ENCODE data around the gene HOMER2.

The HOMER2 gene

DNA sequence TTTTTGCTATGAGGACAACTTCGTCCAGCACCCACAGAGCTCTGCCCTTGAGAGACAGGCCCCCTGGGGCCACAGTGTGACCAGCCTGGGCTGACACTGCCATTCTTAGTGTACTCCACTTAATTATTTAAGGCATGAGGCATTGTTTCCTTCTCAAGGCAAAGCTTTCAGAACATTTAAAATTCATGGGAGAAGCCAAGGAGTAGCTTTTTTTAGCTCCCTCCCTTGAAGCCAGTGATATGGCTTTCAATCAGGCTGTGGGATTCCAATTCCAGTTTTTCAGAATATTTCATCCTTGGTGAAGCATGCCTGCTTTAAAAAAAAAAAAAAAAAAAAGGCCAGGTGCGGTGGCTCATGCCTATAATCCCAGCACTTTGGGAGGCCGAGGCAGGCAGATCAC is 21.3 kb downstream of the HOMER2 start:
- DNase-seq (ENCODE audit: low spot score): no peak

DNA sequence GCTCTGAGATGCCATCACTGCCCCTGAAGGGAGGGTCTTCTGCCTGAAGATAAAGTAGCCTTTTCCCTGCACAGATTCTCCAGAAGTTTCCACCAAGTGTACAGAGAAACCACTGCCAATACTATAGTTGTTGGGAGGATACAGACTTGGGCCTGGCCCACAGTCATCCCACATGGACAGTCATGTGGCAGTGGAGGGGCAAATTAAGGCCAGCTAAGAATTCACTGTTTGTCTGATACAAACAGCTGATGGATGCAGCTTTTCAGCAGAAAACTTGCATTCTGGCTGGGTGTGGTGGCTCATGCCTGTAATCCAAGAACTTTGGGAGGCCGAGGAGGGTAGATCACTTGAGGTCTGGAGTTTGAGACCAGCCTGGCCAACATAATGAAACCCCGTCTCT is 22.1 kb downstream of the HOMER2 start:
- no peak for DNase-seq (ENCODE audit: low spot score)

DNA sequence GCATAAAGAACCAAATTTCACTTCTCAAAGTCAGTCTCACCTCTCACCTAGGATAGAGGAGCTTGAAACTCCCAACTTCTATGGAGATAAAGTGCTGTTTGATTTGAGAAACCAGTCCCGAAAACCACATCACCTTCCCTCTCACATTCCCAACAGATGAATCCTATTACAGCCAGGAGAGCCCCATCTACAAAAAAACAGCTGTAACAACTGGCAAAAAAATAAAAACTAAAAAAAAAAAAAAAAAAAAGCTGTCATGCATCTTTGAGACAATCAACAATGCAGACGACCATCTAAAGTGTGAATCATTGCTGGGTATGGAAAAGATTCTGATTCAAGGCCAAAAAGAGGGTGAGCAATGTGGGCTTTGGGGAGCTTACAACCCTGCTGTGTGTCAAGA is 23.8 kb downstream of the HOMER2 start:
- DNase-seq (ENCODE audit: low spot score): no peak

DNA sequence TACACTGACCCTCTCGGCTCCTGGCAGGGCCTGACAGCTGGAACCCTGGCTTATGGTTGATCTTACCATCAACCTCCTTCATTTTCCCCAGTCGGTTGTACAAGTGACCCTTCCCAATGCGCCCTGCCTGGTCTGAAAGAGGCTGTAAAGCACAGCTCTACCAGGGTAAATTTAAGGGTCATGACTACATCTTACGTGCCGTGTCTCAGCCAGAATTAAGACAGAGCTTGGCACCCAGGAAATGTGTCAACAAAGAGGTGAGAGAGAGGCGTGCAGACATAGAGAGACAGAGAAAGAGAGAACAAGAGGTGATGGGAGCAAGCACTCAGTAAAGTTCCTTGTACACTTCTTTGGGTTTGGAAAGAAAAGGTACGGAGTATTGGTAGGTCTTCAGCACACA is 28.8 kb downstream of the HOMER2 start:
- no peak for DNase-seq (ENCODE audit: low spot score)

GRCh38 chr15:82922737-82923136 is 29.8 kb downstream of the HOMER2 start:
- DNase-seq (ENCODE audit: low spot score): no peak

DNA sequence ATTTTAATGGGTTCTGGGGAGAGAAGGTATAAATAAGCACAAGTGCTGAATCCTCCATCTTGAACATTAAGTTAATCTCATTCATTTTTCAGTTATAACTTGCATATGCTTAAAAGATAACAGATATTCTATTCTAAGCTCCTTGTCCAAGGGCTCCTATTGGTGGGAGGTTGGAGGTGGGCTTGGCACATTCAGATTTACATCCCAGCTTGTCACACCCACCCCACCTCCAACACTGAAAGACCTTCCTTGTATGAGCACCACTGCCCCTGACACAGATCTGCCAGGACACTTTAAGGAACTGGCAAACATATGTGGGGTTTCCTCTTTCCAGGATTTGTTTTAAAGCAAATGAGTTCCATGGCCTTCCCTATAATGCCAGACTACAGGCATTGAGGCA is 30.6 kb downstream of the HOMER2 start:
- no peak for DNase-seq (ENCODE audit: low spot score)

DNA sequence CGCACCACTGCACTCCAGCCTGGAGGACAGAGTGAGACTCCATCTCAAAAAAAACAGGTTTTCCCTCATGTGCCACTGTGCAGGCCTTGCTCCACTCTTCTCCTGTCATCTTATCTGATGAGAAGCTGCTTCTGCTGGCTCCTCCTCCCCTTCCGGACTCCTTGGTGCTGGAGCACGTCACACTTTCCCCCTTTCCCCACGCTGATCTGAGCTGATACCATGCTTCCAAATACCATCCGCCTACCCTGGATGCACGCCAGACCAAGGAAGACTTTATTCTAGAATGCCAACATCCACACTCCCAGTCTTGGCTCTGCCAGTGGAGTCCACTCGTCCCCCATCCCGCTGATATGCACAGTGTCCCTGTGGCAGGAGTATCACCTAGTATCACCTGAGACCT is 31.3 kb downstream of the HOMER2 start:
- peak; percentile 74 for DNase-seq (ENCODE audit: low spot score)

DNA sequence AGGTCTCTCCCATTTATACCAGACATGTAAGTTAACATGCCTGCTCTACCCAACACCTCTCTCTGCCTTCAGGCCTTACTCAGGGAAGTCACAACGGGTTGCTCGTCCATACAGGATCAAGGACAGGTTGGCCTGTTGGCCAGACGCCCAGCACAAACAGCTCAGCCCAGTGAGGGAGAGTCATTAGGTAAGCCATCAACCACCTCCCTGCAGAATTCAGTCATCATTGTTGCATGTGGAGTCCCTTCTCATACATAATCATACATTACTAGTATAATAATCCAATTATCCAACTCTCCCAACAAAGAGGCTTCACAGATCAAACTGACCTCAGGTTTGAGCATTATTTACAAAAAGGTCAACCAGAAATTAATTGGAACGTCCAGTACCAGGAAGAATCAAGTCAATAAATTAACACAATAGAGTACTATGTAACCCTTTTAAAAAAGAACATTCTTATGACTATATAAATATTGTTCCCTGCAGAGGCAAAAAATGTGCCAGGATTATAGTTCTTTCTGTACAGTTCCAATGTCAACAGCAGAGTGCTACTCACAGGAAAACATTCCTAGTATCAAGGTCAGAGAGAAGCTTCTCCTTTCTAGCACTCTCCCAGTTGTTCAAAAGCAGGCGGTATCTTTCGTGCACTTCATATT is 33.2 kb downstream of the HOMER2 start:
- DNase-seq (ENCODE audit: low spot score): no peak

DNA sequence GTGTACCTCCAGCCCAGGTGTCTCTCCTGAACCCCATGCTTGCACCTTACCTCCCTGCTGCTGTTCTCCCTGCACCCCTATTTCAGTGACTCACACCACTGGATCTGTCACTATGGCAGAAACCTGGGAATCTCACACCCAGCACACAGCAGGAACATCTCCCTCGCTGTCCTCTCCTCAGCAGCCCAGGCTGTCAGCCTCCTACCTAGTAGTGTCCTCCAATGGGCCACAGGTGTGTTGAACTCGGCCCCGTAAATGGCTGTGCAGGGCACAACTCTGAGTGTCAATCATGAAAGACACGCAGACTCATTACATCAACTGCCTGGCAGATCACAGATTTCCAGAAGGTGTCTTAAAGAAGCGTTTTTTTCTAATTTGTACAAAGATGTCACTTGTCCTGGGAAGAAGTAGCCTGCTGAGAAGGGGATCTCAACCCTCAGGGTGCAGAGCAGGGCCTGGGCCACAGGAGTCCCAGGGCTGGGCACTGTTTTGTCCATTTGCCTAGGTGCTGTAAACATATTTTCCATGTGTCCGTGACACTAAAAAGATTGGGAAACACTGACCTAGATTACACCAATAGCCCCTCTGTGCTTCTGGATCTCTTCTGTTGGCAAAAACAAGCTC is 33.8 kb downstream of the HOMER2 start:
- DNase-seq (ENCODE audit: low spot score): no peak

DNA sequence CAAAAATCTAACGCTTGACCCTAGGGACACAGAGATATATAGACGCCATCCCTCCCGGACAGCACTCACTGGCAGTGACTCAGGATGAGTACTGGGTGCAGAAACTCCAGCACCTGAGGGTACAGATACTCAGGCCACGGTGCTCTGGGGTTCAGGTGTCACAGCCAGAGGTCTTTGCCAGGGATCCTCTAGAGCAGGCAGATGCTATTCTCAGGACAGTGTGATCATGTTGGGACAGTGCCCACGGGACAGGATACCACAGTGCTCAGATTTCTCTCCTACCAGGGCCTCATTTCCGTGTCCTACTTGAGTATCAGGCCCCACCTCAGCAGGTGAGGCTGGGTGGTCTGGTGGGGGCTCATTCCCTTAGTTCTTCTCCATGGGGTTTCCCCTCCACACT is 34.4 kb downstream of the HOMER2 start:
- DNase-seq (ENCODE audit: low spot score): no peak

- no peak for DNase-seq (ENCODE audit: low spot score)
Observed at GRCh38 chr15:82917249-82917648, 35.3 kb downstream of the HOMER2 start.

DNA sequence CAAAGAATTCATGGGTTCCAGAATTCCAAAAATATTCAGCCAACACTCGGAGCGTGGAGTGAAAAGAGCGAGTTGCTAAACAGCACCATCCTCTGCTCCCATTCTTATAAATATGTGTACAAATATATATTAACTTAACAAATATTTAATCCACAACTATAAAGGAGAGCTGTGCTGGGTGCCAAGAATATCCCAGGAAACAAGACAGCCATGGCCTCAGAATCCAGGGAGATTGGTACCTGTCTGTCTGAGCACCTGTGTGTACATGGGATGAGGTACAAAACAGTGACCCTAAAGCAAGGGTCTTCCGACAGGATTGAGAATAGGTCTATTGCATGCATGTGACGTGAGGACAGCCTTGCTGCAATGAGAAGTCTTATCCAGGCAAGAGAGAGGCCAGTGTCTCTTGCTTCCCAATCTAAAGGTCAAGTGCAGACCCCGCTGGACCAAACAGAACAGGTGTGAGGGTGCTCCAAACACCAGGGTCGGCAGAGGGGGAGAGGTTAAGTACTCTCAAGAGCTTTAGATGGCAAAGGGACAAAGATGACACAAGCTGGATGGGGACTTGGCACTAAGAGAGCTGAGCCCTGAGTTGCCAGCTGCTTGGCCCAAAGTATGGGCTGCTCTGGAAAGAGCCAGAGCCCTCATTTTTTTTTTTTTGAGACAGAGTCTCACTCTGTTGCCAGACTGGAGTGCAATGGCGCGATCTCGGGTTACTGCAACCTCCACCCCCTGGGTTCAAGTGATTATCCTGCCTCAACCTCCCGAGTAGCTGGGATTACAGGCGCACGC is 36.2 kb downstream of the HOMER2 start:
- DNase-seq (ENCODE audit: low spot score): no peak

- DNase-seq (ENCODE audit: low spot score): no peak
Observed at GRCh38 chr15:82914396-82914795, 38.1 kb downstream of the HOMER2 start.

GRCh38 chr15:82911458-82911857 is 41.1 kb downstream of the HOMER2 start:
- DNase-seq (ENCODE audit: low spot score): no peak

DNA sequence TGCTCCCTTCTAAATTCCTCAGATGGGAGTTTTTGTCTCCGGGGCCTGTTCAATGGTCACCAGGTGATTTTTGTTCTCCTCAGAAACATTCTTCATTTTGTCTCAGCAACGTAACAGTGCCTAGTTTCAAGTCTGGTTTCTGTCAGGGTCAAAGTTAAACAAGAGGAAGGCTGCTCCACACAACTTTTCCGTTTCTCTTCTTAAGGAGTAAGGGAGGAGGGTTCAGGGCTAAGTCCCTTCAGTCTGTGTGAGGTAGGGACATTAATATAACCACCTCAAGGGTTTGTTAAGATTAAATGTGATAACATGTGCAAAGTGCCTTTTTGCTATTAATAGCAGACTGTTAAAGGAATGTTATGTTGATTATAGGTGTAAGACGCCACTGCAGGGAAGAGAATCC is 41.8 kb downstream of the HOMER2 start:
- DNase-seq (ENCODE audit: low spot score): no peak

GRCh38 chr15:82909080-82909815 is 43.3 kb downstream of the HOMER2 start:
- DNase-seq (ENCODE audit: low spot score): no peak

- no peak for DNase-seq (ENCODE audit: low spot score)
Observed at GRCh38 chr15:82907350-82907749, 45.2 kb downstream of the HOMER2 start.

DNA sequence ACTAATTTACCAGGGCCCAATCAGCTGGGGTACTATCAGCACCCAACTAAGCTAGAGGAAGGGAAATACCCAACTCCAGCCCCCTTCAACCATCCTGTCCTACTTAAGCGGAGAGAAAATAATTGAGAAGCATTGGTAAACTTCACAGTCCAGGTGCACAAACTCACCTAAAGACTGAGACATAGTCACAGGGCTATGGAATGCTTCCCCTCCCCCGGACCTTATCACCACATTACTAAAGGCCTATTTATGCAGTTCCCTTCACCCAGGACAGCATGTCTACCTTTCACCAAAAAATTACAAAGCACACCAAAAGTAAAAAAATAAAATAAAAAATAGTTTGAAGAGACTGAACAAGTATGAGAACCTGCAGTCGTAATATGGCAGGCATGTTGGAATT is 47.9 kb downstream of the HOMER2 start:
- no peak for DNase-seq (ENCODE audit: low spot score)

DNA sequence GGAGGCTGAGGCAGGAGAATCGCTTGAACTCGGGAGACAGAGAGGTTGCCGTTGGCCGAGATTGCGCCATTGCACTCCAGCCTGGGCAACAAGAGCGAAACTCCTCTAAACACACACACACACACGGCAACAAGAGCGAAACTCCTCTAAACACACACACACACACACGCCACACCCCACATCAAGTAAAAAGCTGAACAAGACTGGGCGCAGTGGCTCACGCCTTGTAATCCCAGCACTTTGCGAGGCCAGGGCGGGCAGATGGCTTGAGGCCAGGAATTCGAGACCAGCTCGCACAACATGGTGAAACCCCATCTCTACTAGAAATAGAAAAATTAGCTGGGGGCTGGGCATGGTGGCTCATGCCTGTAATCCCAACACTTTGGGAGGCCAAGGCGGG is 49.0 kb downstream of the HOMER2 start:
- DNase-seq (ENCODE audit: low spot score): no peak

- DNase-seq (ENCODE audit: low spot score): no peak
Observed at GRCh38 chr15:82901114-82901805, 51.3 kb downstream of the HOMER2 start.

DNA sequence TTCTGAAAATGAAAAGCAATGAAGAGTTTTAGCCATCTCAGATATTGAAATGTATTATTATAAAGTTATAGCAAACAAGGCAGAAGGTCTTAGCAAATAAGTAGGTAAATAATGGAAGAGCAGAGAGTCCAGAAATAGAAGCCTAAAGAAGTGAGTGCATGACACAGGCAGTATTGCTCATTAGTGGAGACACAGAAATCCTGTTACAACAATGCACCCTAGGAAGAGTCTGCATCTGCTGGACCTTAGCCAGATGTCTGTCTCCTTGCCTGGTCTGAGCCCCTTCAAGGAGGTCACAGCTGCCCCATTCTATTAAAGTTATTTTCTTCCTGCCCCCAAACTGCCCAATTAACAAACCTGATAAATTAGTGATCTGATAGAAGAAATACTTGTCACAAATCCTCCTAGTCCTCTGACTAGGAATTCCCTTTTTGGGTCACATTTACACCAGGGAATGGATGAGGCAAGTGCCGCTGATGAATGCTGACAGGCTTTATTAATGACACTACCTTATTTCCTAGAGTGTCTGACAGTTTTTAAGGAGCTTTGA is 51.9 kb downstream of the HOMER2 start:
- no peak for DNase-seq (ENCODE audit: low spot score)
